Measurements from ENCODE around the gene RPRD1B.

Gene RPRD1B

GRCh38 chr20:38067717-38068365 lies 34.3 kb downstream of the RPRD1B start:
- no peak for DNase-seq (ENCODE audit: low read depth)
- no peak overlapping the region for H3K4me3 ChIP-seq (ENCODE audit: low read depth, low read length)
- no peak for TF ChIP-seq CTCF (conservative IDR thresholded peaks at IDR 0.05; ENCODE audit: low read depth, low read length)

GRCh38 chr20:38072898-38073297 lies 39.4 kb downstream of the RPRD1B start:
- DNase-seq (ENCODE audit: low read depth): peak; percentile 24
- H3K4me3 ChIP-seq (ENCODE audit: low read depth, low read length): no peak overlapping the region
- TF ChIP-seq CTCF (conservative IDR thresholded peaks at IDR 0.05; ENCODE audit: low read depth, low read length): no peak

- peak; percentile 99 for DNase-seq (ENCODE audit: low read depth)
- peak; percentile 81 for TF ChIP-seq CTCF (conservative IDR thresholded peaks at IDR 0.05; ENCODE audit: low read depth, low read length)
- H3K4me3 ChIP-seq (ENCODE audit: low read depth, low read length): no peak overlapping the region
Measured at GRCh38 chr20:38073307-38074071, 39.9 kb downstream of the RPRD1B start.

GRCh38 chr20:38075161-38075998 lies 41.8 kb downstream of the RPRD1B start:
- no peak overlapping the region for H3K4me3 ChIP-seq (ENCODE audit: low read depth, low read length)
- no peak for TF ChIP-seq CTCF (conservative IDR thresholded peaks at IDR 0.05; ENCODE audit: low read depth, low read length)
- DNase-seq (ENCODE audit: low read depth): peak; percentile 88

- TF ChIP-seq CTCF (conservative IDR thresholded peaks at IDR 0.05; ENCODE audit: low read depth, low read length): no peak
Measured at GRCh38 chr20:38076548-38076947, 43.0 kb downstream of the RPRD1B start.

GRCh38 chr20:38078084-38078483 lies 44.5 kb downstream of the RPRD1B start:
- no peak overlapping the region for H3K4me3 ChIP-seq (ENCODE audit: low read depth, low read length)
- DNase-seq (ENCODE audit: low read depth): no peak
- TF ChIP-seq CTCF (conservative IDR thresholded peaks at IDR 0.05; ENCODE audit: low read depth, low read length): no peak

More at GRCh38 chr20:38076548-38076947, 43.0 kb downstream of the RPRD1B start:
- no peak overlapping the region for H3K4me3 ChIP-seq (ENCODE audit: low read depth, low read length)
- no peak for DNase-seq (ENCODE audit: low read depth)

Data from choroid plexus epithelial cell (primary cell).